ENCODE measurements around the gene USP9X.
"Not testable (repeated sequence)": the region's sequence is repeated elsewhere in the genome, so short reads cannot be mapped to it uniquely, and the experiment has no call there.

Gene USP9X

DNA sequence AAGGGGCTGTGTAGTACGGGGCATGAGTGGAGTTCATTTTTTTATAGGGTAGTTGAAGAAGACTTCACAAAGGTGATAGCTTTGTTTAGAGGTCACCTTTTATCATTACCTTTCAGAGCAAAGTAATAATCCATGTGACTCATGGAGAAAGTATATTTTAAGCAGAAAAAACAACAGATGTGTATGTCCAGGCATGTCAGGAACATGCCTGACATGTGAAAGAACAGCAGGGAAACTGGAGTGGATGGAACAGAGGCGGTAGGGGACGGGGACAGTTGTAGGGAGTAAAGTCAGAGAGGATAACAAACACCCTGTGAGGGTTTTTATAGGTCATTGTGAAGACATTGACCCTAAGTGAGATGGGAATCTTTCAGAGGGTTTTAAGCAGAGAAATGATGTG lies 107.6 kb downstream of the USP9X start:
- ATAC-seq, result no peak

DNA sequence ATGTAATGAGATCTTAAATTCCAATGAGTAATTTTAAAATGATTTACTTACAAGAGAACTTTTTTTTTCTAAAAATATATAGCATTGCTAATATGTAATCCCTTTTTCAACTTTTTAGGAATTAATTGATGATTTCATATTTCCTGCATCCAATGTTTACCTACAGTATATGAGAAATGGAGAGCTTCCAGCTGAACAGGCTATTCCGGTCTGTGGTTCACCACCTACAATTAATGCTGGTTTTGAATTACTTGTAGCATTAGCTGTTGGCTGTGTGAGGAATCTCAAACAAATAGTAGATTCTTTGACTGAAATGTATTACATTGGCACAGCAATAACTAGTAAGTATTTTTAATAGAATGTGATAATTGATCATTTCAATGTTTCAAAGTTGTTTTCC lies 113.2 kb downstream of the USP9X start:
- ATAC-seq, result no peak

DNA sequence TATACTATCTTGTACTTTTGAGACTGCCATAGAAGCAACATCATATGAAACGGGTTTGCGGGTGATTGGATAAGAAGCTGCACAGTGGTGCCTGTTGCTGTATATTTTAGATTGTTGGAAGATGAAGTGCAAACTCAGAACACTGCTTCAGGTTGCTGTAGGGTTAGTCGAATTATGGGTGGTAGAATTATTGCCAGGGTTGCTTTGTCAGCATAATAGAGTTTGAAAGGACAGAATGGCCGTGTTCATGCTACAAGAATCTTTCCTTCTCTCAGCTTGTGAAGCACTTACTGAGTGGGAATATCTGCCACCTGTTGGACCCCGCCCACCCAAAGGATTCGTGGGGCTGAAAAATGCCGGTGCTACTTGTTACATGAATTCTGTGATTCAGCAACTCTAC lies 115.5 kb downstream of the USP9X start:
- ATAC-seq, result no peak

DNA sequence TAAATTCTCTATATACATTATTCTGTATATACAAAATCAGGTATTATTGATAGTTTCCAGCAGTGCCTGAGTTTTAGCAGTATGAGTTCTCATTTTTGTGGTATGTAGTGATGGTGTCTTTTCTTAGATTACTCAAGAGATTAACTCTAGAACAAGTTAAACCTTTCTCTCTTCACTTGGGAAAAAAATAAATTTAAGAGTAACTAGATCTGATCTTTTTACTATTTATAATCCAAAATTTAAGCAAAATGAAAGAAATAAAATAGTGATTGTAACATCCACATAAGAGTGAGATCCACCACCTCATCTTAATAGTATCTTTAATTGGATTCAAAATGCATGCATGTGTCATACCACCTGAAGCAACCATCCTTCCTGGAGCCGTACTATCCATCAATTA lies 124.6 kb downstream of the USP9X start:
- no peak for ATAC-seq

DNA sequence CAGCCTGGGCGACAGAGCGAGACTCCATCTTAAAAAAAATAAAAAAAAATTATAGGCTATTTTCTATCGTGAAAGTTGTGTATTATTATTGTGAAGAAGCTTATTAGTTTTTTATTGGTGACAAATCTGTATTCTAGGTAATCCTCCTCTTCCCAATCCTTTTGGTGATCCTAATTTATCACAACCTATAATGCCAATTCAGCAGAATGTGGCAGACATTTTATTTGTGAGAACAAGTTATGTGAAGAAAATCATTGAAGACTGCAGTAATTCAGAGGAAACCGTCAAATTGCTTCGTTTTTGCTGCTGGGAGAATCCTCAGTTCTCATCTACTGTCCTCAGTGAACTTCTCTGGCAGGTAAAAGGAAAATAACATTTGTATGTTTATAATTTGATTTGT lies 139.4 kb downstream of the USP9X start:
- ATAC-seq, result no peak

DNA sequence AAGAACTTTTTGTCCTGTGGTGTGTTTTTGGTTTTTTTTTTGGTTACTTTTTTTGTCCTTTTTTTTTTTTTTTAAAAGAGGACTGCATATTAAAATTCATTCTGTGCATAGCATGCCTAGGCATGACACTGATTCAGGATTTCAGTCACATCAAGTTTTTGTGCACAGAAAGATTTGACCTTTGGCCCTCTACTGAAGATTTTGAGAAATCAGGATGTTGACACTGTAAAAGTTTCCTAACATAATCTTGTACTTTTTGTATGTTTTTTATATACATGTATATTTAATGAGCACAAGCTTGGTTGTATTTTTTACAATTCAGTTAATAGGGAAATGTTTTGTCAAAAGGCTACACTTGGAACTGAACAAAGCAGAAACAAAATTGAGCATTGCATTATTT lies 148.7 kb downstream of the USP9X start:
- no peak for ATAC-seq

DNA sequence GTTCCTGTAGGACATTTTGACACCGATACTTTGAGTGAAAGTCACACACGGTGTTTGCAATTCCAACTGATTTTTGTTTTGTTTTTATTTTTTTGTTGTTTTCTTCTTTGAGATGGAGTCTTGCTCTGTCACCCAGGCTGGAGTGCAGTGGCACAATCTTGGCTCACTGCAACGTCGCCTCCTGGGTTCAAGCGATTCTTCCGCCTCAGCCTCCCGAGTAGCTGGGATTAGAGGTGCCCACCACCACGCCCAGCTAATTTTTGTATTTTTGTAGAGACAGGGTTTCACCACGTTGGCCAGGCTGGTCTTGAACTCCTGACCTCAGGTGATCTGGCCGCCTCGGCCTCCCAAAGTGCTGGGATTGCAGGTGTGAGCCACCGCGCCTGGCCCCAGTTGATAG lies 149.2 kb downstream of the USP9X start:
- ATAC-seq, result not testable (repeated sequence)

DNA sequence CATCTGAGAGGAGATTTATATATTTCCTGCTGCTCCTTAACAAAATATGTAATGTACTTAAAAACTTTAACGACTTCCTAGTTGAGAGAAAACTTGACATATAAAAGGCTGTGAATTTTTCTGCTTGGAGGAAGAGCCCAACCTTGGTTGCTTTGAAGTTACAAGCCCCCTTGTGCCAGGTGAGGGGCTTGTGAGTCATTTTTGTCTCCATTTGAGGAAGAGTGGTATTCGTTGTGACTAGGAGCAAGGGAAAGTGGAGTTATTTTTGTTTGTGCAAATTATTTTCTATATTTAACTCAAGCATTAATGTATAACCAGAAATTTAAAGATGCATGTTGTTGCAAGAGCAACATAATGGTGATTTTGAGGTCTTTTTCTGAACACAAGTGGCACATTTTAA lies 149.7 kb downstream of the USP9X start:
- no peak for ATAC-seq

DNA sequence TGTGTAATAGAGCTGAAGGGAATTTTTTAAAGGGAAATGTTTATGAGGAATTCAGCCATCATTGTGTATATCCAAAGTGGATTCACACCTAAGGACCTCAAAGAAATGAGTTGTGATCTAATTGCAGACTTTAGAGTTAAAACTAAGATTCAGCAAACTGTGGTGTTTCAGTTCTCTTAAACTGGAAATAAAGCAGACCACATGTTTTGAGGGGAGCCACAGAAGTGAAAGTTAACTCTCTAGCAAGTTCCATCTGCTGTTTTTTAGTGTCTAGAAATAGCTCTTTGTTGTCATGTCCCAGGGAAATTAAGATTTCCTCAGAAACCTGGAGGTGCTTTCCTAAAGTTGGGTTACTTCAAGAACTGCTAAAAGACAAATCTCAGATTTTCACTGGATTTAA lies 151.4 kb downstream of the USP9X start:
- no peak for ATAC-seq

DNA sequence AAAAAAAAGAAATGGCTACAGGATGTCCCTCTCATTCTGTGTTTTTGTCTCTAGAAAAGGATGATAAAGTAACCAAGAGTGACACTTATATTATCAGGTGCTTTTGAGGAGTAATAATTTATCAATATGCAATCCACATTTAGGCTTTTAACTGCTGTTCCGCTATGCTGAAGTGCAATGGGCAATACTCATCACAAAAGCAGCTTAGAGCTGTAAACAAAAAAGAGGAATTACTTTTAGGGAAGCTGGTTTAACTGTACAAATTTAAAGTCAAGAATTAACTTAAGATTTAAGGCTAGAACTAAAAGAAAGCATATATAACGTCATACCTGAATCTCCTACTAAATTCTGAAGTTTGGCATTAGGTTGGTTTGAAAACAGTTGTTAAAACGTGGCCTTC lies 155.3 kb downstream of the USP9X start:
- no peak for ATAC-seq

DNA sequence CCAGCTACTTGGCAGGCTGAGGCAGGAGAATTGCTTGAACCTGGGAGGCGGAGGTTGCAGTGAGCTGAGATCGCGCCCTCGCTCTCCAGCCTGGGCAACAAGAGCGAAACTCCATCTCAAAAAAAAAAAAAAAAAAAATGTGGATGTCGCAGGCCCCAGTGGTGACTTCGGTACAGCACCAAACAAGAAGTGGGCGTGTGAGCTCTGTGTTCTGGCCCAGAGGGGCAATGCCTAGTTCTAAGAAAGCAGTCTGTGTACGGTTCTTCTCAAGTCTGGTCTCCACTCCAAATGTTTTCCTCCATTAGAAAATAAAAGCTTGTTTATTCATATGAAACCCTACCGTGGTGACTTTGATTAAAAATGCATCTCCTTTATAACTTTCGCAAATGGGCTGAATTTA lies 156.7 kb downstream of the USP9X start:
- ATAC-seq, result no peak

DNA sequence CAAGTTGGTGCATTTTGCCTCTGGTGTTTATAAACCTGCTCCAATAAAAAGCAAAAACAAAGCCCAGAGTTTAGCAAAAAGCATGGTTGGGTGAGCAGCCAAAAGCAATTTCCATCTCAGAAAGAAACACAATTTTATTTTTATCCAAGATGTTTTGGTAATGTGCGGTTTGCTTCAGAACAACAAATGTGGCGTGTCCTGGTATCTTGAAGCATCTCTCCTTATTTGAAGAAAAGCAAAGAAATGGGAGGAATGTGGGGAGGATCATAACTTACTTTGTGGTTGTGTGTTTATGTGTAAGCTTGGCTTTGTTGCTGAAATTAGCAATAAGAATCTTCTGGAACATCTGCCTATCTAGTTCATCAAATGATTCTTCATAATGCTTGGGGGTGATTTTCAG lies 160.4 kb downstream of the USP9X start:
- no peak for ATAC-seq

DNA sequence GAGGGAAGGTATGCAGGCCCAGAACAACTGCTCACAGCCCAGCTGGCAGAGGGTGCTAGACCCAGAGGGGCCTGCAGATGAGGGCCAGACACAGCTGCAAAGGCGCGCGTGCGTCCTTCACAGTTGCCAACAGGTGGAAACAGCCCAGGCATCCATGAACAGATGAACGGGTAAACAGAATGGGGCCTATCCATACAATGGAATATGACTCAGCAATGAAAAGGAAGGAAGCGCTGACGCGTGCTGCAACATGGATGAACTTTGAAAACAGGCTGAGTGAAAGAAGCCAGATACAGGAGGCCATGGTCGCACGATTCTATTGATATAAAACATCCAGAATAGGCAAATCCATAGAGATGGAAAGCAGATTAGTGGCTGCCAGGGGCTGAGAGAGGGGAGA lies 165.6 kb downstream of the USP9X start:
- ATAC-seq, result no peak

DNA sequence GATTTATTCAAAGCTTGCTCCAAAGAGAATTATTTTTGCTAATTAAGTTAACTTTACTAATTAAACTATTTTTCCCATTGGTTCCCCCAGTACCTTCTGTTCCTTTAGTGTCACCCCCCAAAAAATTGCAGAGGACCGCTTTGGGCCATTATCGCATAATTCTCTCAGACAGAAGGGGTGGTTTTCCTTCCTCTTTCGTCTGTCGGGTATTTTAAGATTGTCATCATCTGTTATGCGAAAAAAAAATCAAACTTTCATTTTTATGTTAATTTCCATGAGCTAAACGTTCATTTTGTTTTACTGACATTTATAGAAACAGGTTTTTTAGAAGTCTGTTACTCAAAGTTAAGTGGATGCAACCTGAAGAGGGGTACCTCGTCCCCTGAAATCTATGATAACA lies 172.6 kb downstream of the USP9X start:
- ATAC-seq, result no peak

DNA sequence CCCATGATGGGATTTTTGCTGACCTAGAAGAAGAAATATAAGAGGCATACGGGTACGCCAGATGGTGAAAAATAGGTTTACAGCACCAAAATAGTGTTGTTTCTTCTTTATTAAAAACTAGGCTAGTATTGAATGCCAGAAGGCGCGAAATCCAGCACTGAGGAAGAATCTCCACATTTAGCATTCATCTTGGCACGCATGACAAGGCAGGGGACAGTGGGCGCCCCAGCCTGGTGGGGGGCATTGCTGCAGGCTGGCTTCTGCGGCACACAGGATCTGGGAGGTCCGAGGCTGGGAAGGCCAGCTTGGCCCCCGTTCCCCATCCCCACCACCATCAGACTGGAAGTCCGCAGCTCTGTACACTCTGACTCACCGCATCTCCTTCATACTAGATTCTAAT lies 173.0 kb downstream of the USP9X start:
- no peak for ATAC-seq

DNA sequence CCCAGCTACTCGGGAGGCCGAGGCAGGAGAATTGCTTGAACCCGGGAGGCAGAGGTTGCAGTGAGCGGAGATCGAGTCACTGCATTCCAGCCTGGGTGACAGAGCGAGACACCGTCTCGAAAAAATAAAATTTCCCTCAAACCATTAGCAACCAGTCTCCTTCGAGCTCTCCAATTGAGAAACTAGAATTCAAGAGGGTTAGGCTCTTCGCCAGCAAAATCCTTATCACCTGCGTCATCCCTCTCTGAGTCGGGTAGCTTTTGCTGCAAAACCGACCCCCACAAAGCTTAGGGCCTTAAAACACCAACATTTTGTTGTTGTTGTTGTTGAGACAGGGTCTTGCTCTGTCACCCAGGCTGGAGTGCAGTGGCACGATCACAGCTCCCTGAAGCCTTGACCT lies 173.6 kb downstream of the USP9X start:
- ATAC-seq, result no peak

DNA sequence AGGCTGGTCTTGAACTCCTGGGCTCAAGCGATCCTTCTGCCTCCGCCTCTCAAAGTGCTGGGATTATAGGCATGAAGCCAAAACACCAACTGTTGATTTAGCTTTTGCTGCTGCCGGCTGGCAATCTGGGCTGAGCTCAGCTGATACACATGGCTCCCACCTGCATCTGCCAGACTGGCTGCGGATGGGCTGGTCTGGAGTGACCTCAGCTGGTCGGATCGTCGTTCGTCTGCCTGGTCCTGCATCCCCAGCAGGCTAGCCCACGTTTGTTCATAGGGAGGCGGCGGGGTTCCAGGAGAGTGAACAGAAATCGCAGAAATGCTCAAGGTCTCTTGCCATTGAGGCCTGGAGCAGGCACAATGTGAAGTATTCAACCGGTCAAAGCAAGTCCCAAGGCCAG lies 174.3 kb downstream of the USP9X start:
- no peak for ATAC-seq

DNA sequence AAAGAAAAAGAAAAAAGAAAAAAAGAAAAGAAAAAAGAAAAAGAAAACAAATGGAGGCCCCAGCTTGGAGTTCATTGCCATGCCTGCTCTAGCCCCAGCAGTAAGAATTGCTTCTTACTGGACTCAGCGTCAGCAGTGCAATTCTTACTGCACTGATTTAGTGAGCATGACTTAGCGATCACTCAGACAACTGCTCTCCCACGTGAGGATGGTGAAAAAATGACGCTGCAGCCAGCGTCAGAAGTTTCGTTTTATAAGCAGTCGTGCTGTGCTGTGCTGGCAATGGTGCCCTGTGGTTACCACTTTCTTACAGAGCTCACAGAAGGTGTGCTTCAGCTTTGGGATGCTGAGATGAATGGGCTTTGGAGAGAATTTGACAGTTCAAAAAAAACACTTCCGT lies 180.4 kb downstream of the USP9X start:
- peak; percentile 99 for ATAC-seq

DNA sequence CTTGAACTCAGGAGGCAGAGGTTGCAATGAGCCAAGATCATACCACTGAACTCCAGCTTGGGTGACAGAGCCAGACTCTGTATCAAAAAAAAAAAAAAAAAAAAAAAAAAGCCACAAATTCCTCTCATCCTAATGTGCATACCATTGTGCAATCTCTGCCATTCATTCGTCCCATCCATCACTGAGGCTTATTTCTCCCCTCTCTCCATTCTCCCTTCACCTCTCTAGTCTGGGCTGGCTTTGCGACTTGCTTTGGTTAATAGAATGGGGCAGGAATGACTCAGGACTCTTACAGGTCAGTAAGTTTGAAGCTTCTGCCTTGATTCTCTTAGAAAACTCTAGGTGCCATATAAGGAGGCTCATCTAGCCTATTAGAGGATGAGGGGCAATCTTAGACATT lies 188.4 kb downstream of the USP9X start:
- ATAC-seq, result no peak

DNA sequence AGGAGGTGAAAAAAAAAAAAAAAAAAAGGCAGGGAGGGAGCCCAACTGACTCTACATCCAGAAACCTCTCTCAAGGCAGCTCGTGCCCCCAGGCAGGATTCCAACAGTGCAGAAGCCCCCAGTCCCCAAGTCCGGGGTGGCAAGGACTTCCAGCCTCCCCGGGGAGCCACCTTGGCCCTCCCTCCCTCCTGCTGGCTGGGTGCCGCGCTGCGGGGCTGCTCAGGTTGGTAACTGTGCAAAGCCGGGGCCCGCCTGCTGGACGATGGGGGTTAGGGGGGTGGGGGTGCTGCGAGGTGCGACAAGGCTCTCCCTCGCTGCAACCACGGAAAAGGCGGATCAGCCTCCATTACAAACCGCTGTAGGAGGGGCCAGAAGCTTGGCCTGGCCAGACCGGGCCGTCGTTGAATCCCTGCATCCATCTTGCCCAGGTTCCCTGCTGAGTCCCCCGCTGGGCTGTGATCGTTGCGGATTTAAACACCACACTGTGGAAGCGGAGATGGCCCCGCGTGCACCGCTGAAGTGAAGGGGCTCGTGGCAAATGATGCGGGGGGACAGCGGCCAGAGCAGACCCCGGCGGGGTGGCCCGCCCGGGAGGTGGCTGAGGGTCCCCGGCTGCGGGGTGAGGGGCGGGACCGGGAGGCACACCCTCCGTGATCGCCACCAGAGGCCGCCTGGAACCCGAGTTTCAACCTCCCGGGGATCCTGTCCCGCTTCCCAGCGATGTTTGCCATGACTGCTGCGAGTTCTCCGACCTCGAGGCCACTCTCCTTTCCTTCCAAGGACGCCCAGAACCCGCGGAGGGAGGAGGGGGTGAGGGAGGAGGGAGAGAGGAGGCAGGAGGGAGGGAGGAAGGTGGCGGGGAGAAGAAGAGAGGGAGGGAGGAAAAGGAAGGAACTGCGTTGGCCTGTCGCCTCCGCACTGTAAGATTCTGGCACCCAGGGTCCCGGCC lies 190.7 kb downstream of the USP9X start:
- peak; percentile 70 to 76 for ATAC-seq

DNA sequence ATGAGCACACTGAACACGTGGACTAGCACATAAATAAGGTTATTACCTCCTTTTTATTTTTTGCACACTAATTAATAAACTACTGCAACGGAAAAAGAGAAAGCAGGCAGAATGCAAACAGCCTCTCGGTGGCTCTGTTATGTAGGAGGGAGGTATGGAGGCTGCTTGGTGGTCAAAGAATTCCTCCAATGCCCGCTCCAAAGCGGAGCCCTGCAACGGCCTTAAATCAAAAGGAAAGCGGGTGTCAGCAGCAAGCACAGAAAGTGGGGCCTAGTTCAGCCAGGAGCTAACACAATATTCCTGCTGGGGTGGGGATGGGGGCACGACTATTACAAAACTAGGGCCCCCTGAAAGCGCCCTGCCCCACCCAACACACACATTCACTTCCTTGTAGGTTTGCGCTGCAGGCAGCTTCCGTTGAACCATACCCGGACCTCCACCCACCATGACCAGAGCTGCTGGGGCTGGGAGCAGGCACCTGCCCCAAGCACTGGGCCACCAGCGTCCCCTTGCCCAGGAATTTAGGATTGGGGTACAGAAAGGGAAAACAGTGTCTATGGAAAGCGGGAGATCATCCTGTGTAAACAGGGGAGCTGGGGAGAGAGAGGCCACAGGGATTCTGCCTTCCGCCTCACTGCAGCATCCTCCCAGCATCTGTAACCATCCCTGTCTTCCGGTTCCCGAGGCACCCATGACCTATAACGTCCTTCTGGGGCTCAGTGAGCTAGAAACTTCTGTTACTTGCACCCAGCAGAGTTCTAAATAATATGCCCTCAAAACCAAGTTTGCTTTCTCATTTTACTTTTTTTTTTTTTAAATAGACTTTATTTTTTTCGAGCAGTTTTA lies 191.6 kb downstream of the USP9X start:
- no peak for ATAC-seq

DNA sequence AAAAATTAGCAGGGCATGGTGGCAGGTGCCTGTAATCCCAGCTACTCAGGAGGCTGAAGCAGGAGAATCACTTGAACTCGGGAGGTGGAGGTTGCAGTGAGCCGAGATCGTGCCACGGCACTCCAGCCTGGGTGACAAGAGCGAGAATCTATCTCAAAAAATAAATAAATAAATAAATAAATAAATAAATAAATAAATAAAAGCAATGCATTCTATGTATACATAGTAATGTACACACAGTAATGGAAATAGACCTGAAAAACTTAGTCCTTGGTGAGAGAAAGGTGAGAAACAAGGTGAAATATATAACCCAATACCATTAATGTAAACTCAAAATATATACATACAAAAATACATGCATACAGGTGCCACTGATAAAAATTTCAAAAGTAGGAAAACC lies 197.1 kb downstream of the USP9X start:
- not testable (repeated sequence) for ATAC-seq

DNA sequence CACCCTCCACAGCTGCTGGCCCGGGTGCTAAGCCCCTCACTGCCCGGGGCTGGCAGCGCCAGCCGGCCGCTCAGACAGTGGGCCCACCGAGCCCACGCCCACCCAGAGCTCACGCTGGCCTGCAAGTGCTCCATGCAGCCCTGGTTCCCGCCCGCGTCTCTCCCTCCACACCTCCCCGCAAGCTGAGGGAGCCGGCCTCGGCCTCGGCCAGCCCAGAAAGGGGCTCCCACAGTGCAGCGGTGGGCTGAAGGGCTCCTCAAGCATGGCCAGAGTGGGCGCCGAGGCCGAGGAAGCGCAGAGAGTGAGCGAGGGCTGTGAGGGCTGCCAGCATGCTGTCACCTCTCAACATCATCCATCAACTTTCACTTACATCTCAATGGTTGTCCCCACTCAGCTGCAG lies 200.7 kb downstream of the USP9X start:
- ATAC-seq, result not testable (repeated sequence)
